SKM-1 (cell line): Measurements from ENCODE around the gene SIN3B.

Source experiments
- DNase-seq: peaks from one replicate; lab custom pipeline; 2025; ENCODE audit not compliant: unreplicated experiment; lab: John Stamatoyannopoulos, UW

The SIN3B gene

DNA sequence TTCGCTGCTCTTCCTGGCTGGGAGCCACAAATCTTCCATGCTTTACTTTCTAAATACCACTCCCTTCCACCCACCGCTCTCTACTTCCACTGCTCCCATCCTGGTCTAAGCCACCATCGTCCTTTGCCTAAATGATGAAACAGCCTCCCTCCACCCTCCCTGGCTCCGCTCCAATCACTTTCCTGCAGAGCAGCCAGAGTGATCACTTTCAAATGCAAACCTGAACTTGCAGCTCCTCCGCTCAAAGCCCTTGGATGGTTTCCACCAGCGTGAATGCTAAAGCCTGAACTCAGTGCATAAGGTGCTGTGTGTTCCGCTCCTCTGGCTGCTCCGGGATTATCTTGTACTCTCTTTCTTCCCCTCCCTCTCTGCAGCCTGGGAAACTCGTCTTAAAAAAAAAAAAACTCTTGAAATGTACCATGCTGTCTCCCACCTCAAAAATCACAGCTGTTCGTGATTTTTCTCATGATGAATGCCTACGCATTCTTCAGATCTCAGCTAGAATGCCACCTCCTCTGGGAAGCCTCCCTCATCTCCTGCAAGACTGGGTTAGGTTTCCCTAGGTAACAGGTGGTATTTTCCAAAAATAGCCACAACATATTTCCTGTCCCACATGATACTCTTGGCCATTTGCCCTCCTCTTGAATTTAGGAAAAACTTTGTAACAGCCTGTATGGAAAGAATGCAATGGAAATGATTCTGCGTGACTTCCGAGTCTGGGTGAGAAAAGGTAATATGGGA, 3.7 kb upstream of the SIN3B start:
- DNase-seq, result no peak

DNA sequence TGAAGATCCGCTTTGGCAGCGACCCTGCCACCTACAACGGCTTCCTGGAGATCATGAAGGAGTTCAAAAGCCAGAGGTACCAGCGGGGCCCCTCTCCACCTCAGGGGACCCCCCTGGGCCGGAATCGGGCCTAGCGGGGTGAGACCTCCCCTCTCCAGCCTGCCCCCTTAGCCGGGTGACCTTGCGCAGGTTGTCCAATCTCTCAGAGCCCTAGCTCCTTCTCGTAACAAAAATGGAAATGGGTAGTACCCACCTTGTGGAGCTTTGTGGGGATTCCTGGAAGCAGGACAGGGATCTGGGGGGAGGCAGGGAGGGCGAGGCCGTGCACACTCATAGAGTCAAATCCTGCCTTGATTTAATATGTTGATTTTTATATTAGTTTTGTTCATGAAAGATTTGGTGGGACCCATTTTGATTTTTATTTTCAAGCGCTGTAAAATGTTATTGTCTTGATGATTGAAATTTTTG, 658 bp downstream of the SIN3B start:
- no peak for DNase-seq

DNA sequence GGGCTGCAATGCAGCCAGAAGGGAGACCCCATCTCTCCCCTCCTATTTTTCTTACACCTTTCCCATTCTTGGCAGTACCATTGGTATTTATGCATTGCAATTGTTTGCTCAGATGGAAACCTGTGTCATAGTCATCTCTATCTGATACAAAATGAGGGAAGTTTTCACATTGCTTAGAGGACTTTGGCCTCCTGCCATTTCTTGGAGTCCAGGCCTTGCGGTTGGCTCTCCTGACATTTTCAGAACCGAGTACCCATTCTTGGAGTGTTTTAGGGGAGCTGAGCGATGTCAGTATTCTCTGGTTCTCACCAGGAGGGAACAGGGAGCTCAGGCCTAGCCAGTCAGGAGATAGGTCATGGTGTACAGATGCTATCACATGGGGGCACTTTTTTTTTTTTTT, 1.5 kb downstream of the SIN3B start:
- DNase-seq, result no peak

DNA sequence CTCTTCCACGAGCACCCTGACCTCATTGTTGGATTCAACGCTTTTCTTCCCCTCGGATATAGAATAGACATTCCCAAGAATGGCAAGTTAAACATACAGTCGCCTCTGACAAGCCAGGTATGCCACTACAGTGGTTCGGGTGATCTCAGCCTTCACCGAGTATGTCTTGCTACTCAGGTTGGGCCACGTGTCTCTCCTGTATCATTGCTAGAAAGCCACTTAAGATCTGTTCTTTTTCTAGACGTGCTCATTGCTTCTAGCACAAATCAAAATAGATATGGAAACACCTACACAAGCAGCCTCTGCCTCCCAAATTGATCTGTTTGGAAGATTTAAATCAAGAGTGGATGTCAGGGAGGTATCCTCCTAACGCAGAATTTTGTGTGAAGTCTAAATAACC, 2.3 kb downstream of the SIN3B start:
- DNase-seq, result no peak

DNA sequence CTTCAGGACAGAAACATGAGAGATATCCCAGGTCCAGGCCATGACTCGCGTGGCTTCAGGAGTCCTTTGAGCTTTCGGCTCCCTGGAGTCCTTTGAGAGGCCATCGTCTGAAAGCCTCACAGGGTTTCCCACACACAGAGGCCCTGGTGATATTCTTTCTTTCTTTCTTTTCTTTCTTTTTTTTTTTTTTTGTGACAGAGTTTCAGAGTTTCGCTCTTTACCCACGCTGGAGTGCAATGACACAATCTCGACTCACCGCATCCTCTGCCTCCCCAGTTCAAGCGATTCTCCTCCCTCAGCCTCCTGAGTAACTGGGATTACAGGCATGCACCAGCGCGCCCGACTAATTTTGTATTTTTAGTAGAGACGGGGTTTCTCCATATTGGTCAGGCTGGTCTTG, 5.5 kb downstream of the SIN3B start:
- DNase-seq, result no peak

DNA sequence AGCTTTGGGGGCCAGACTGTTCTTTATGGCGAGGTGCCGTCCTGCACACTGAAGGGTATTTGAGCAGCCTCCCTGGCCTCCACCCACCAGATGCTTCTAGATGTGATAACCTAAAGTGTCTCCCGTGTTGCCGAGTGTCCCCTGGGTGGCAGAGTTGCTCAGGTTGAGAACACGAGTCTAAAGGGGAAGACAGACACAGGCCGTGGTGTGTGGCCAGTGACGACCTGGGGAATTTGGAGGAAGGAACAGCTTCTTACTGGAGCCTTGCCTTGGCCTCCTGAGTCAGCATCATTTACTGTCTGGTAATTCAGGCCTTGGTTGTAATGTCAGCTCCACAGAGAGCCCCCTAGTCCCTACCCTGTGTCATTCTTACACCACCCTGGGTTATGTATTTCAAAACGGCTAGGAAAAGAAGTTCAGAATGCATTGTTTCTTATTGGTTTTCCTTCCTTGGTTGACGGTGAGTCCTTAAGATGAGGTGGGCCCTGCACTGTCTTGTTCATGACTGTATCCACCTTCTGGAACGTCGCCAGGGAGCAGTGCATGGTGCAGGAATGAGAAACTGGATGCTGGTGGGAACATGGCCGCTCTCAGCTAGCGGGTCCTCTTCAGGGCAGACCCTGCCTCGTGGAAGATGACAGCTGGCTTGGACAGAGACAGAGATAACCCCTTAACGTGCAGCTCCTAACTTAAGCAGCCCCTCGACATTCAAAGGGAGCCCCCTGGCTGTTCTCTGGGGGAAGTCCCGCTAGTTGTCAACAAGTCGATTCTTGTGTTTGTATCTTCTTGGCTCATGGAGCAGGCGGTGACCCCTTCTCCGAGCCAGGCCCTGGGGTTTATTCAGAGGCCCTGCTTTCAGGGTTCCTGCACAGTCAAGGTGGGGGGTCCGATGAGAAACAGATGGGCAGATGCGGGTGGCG, 7.2 kb downstream of the SIN3B start:
- peak; percentile 15 for DNase-seq

DNA sequence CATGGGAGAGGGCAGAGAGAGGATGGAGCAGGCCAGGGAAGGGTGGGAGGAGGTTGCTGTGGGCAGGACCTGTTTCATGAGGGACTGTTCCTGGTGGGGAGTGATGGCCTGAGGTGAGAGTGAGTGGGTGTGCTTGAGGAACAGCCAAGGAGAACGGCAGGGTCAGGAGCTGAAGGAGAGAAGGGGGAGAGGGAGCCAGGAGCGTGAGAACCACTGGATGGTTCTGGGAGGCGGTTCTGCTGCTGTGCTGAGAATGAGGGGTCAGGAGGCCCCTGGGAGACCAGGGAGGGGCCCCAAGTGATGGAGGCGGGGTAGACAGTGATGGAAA, 7.8 kb downstream of the SIN3B start:
- no peak for DNase-seq

DNA sequence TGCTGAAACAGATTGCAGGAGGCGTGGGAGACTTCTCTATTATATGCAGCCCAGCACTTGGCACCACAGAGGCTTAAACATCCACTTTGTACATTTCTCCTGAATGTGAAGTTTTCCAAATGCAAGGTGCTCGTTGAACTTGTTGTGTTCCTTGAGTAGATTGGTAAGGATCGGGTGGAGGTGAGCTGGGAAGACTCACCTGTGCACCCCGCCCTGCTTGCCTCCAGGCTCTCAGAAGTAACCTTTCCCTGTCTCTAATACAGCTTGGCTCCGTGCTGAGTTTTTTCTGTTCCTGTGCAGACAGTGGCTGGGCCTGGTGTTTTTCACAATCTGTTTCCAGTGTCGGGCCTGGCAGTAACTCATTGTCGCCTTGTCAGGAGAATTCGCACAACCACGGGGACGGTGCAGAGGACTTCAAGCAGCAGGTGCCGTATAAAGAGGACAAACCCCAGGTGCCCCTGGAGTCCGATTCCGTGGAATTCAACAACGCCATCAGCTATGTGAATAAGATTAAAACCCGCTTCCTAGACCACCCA, 12.3 kb downstream of the SIN3B start:
- no peak for DNase-seq

DNA sequence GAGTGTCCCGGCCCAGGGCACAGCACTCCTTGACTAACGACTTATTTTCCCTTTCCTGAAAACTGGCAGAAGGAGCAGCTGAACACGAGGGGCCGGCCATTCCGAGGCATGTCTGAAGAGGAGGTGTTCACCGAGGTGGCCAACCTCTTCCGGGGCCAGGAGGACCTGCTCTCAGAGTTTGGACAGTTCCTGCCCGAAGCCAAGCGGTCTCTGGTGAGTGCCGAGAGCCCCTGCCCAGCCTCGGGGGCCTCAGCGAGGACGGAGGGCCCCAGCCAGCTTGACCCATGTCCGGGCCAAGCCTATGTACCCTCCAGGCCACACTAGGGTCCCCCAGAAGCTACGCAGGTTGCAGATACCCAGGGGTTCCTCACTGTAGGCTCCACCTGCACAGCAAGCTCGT, 17.7 kb downstream of the SIN3B start:
- no peak for DNase-seq

DNA sequence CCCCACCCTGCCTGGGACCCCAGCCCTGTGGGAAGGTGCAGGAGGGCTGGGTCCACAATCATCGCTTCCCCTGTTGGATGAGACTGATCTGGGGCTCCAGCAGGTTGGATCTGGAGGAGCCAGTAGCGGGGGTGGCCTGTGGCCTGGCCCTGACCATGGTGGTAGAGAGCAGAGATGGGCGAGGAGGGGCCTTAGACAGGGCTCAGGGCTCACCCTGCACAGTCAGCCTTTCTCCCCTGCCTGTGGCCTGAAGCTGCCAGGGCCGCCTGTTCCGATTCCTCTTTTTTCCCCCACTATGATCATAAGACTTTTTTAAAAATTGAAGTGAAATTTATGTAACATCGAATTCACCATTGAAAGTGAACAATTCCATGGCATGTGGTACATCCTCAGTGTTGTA, 18.2 kb downstream of the SIN3B start:
- DNase-seq, result no peak

DNA sequence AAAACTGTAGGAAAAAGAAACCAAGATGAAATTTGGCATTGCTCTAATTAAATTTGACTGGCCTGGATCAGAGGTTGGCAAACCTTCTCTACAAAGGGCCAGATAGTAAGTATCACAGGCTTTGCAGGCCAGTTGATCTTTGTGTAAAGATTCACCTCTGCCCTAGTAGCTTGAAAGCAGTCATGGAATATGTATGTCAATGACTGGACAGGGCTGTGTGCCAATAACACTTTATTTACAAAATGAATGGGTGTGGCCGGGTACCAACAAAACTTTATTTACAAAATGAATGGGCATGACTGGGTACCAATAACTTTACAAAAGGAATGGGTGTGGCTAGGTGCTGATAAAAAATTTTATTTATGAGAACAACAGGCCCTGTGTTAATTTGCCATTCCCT, 20.0 kb downstream of the SIN3B start:
- DNase-seq, result no peak

DNA sequence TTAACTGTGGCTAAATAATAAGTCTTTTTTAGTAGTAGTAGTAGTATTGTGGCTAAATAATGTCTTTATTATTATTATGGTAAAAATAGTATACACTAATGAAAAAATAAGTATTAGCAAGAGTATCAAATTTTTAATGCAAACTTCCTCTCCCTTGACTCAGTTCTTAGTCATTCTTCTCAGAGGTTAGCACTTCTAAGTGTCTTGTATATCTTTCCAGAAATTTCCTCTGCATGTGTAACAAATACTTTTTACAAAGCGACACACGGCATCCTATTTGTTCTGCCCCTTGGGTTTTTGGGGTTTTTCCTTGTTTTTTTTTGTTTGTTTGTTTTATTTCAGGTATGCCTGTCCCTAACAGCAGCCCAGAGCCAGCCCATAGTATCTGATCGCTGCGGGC, 20.9 kb downstream of the SIN3B start:
- no peak for DNase-seq

DNA sequence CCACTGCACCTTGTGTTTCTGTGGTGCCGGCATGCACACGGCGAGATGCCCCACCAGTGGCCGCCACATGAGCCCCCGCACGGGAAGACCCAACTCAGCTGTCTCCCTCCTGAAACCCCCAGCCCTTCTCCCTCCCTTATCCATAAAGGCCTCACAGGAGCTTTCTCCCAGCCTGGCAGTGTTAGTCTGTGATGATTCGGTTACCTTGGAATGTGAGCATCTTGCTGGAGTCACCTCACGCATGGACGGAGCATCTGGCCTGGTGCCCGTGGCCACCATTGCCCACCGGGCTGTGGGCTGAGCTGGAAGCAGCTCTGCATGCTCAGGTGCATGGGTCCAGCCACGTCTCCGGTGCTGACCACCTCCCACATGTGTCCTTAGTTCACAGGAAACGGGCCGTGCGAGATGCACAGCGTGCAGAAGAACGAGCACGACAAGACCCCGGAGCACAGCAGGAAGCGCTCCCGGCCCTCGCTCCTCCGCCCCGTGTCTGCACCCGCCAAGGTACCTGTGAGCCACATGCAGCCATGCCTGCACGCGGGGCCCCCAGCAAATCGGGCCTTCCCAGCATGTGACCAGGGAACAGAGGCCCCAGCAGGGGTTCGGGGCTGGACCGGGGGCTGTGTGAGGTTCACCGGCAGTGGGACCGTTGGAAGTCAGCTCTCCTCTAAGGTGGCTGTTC, 22.0 kb downstream of the SIN3B start:
- no peak for DNase-seq

DNA sequence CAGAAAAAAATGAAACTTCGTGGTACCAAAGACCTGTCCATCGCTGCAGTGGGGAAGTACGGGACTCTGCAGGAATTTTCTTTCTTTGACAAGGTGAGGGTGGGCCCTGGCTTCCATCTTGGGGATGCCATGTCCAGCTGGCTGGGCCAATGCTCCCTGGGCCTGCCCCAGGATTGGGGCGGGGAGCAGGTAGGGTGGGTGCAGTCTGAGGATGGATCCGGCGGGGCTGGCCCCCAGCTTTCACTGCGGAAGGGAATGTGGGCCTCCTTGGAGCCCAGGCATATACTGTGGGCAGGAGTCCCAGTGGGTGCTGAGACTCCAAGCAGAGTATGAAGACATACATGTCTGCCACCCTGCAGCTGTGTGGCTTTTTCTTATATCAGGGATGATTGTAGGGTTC, 23.9 kb downstream of the SIN3B start:
- DNase-seq, result no peak

DNA sequence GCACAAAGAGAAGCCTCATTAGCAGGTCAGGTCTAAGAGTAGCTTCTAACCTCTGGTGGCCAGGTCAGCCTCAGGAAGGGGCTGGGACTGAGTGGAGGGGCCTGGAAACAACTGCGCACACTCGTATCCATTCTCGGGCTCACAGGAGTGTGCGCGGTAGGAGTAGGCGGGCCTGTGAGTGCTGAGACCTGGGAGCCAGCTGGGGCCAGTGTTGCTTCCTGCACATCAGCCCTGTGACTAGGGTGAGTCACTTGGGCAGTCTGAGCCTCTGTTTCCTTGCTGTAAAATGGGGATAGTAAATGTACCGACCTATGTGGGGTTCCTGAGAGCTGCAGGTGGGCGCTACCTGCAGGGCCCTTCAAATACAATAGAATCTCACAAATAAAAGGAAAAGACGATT, 26.9 kb downstream of the SIN3B start:
- DNase-seq, result no peak

DNA sequence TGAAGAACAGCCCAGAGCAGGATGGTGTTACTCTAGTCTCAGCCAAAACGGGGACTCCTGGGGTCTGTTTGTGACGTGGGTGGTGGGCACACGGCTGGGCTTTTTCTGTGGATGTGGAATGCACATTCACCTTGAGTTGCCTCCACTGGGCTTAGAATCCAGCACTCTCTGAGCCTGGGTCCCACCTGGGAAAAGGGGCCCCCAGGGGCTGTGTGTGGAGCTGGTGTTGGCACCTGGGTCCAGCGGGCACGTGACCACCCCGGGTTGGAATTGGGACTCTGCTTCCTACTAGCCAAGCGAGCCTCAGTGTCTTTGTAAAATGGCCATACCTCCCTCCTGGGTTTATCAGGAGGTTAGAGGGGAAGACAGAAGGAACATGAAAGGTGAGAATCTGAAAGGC, 30.4 kb downstream of the SIN3B start:
- DNase-seq, result no peak

DNA sequence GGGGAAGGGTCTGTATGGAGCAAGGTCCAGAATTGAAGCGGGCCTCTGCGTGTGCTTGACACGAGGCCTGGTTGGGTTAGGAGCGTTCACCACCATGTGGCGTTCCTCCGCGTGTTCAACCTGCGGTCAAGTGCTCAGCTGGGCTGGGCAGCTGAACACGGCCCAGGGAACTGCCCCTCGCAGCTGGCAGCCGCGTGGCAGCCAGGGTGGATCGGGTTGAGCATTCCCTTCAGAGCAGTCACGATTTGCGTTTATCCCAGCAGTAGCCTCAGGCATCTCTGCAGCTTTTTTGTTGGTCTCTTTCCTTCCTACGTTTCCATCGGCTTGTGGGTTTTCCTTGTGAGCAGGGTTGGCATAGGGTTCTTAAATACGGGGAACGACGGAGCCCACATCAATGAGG, 30.9 kb downstream of the SIN3B start:
- no peak for DNase-seq

DNA sequence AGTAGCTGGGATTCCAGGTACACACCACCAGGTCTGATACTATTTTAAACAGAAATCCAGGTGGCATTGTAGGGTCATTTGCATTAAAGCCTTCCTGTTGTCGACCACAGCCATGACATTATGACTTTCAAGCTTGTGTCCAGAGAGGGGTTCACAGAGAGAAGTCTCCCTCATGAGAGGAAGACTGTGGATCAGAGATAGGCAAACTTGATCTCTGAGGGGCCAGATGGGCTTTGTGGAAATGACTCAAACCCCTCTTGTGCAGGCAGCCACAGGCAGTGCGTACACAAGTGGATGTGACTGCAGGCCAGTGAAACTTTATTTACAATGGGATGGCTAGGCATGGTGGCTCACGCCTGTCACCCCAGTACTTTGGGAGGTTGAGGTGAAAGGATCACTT, 31.8 kb downstream of the SIN3B start:
- no peak for DNase-seq

DNA sequence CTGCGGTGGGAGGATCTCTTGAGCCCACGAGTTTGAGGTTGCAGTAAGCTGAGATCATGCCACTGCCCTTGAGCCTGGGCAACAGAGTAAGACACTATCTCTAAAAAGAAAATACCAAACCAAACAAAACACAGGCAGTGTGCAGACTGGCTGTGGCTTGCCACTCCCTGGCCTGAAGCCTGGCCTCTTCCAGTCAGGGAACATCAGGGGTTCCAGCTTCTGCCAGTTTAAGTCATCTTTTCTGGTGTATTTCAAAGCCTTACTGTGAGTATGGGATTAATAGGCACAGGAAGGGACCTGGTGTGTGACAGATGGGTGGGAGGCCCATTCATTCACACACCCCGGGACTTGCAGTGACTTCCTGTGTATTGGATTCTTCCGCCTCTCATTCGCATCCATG, 32.6 kb downstream of the SIN3B start:
- DNase-seq, result no peak

DNA sequence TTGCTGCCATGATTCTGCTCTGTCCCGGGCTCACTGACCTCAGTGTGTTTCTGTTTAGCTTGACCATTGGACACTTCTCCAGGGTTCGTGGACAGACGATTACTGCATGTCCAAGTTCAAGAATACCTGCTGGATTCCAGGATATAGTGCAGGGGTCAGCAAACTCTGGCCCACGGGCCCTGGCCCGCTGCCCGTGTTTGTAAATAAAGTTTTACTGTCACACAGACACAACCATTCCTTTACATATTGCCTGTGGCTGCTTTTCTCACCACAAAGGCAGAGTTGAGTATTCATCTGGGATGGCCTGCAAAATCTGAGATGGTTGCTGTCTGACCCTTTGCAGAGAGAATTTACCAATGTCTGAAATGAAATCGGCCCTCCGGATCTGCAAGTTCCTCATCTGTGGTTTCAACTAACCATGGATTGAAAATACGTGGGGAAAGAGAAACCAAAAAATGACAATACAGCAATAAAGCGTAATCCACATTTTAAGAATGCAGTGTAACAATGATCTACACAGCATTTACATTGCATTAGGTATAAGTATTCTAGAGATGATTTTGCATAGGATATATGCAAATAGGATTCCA, 33.7 kb downstream of the SIN3B start:
- peak; percentile 11 for DNase-seq

DNA sequence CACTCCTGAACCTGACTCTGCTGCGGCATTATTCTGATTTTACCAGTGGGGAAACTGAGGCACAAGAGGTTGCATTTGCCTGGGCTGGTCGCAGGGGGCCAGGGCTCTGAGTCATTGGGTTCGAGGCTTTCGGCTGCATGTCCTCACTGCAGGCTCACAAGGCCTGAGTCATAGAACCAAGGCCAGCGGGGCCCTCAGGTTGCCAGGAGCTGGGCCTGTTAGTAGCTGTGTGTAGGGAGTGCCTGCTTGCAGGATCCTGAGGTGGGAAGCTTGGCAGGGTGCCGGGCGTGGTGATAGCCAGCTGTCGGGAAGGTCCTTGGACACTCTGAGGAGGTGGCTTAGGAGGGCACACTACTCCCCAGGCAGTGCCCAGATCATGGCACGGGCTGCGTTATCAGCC, 38.0 kb downstream of the SIN3B start:
- no peak for DNase-seq
